ENCODE measurements around the gene SLIT3. TPM values are rescaled to one million over a fixed set of nuclear protein-coding genes. Genes with fewer than 3 reads are reported as not detected.

SLIT3 gene
- polyA plus RNA-seq, 4 donors, result 44.8 to 57.0 (median 49.6) TPM

GRCh38 chr5:169089343-169089742 is 211.6 kb downstream of the SLIT3 start:
- no peak for DNase-seq (ENCODE audit: low read depth in 4 of 4, low spot score in 2 of 4)

- DNase-seq (ENCODE audit: low read depth in 4 of 4, low spot score in 2 of 4), result no peak
Measured at GRCh38 chr5:169088028-169088725, 212.8 kb downstream of the SLIT3 start.

- DNase-seq (ENCODE audit: low read depth in 4 of 4, low spot score in 2 of 4), result no peak
Measured at GRCh38 chr5:169085636-169086035, 215.3 kb downstream of the SLIT3 start.

GRCh38 chr5:169085212-169085611 is 215.7 kb downstream of the SLIT3 start:
- no peak for DNase-seq (ENCODE audit: low read depth in 4 of 4, low spot score in 2 of 4)

- DNase-seq (ENCODE audit: low read depth in 4 of 4, low spot score in 2 of 4), result no peak
Measured at GRCh38 chr5:169084775-169085174, 216.2 kb downstream of the SLIT3 start.

- no peak for DNase-seq (ENCODE audit: low read depth in 4 of 4, low spot score in 2 of 4)
Measured at GRCh38 chr5:169083394-169084018, 217.4 kb downstream of the SLIT3 start.

GRCh38 chr5:169081000-169081724 is 219.8 kb downstream of the SLIT3 start:
- no peak for DNase-seq (ENCODE audit: low read depth in 4 of 4, low spot score in 2 of 4)

GRCh38 chr5:169080448-169080911 is 220.5 kb downstream of the SLIT3 start:
- DNase-seq (ENCODE audit: low read depth in 4 of 4, low spot score in 2 of 4), result no peak

- no peak for DNase-seq (ENCODE audit: low read depth in 4 of 4, low spot score in 2 of 4)
Measured at GRCh38 chr5:169079697-169080096, 221.2 kb downstream of the SLIT3 start.

GRCh38 chr5:169074839-169075238 is 226.1 kb downstream of the SLIT3 start:
- DNase-seq (ENCODE audit: low read depth in 4 of 4, low spot score in 2 of 4), result no peak

GRCh38 chr5:169072233-169072632 is 228.7 kb downstream of the SLIT3 start:
- no peak for DNase-seq (ENCODE audit: low read depth in 4 of 4, low spot score in 2 of 4)

GRCh38 chr5:169070413-169070812 is 230.5 kb downstream of the SLIT3 start:
- DNase-seq (ENCODE audit: low read depth in 4 of 4, low spot score in 2 of 4), result no peak

- DNase-seq (ENCODE audit: low read depth in 4 of 4, low spot score in 2 of 4), result no peak
Measured at GRCh38 chr5:169067751-169068173, 233.2 kb downstream of the SLIT3 start.

- DNase-seq (ENCODE audit: low read depth in 4 of 4, low spot score in 2 of 4), result no peak
Measured at GRCh38 chr5:169065400-169065799, 235.5 kb downstream of the SLIT3 start.

- DNase-seq (ENCODE audit: low read depth in 4 of 4, low spot score in 2 of 4), result peak in 1 of 4 donors; percentile 65
Measured at GRCh38 chr5:169064093-169064492, 236.8 kb downstream of the SLIT3 start.

GRCh38 chr5:169063316-169063953 is 237.5 kb downstream of the SLIT3 start:
- DNase-seq (ENCODE audit: low read depth in 4 of 4, low spot score in 2 of 4), result no peak

- DNase-seq (ENCODE audit: low read depth in 4 of 4, low spot score in 2 of 4), result no peak
Measured at GRCh38 chr5:169062690-169063089, 238.2 kb downstream of the SLIT3 start.

- DNase-seq (ENCODE audit: low read depth in 4 of 4, low spot score in 2 of 4), result no peak
Measured at GRCh38 chr5:169054506-169054905, 246.4 kb downstream of the SLIT3 start.

- no peak for DNase-seq (ENCODE audit: low read depth in 4 of 4, low spot score in 2 of 4)
Measured at GRCh38 chr5:169052207-169052606, 248.7 kb downstream of the SLIT3 start.

- DNase-seq (ENCODE audit: low read depth in 4 of 4, low spot score in 2 of 4), result no peak
Measured at GRCh38 chr5:169051351-169051750, 249.6 kb downstream of the SLIT3 start.

- DNase-seq (ENCODE audit: low read depth in 4 of 4, low spot score in 2 of 4), result no peak
Measured at GRCh38 chr5:169050636-169051035, 250.3 kb downstream of the SLIT3 start.
